GM23338 (cell line): ENCODE results near the gene ERF.

Source experiments
- POLR2AphosphoS5 ChIP-seq: IDR thresholded peaks from 2 replicates; pipeline ENCODE4 v1.6.1; 2016; ENCODE audit warnings: antibody characterized with exemption, low read depth
- TF ChIP-seq, protein P1 (sequence below), 2 experiments: fragments of 200-600 bp in 1 of 2; sonication (generic) in 1 of 2; conservative IDR thresholded peaks; 2 replicates each; pipeline versions ENCODE4 v1.5.1 to v1.6.1; 2016 to 2017; ENCODE audit warnings: antibody characterized with exemption in 2 of 2, low read depth in 2 of 2, mild to moderate bottlenecking in 2 of 2, moderate library complexity in 1 of 2

DNA sequence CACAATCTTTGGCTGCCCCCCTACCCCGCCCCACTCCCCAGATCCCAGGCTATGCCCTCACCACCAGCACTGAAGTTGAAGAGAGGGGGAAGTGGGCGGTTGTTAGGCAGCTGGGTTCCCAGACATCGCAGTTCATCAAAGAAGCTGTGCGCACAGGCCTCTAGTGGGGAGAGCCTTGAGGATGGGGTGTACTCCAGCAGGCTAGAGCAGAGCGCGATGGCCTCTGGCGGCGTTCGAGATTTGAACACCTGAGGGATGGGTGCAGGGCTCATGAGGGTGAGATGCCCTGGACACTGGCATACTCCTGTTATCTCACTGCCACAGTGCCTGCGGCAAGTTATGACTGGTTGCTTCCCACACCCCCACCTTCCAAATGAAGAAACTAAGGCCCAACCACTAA, 22.5 kb downstream of the ERF start:
- TF ChIP-seq, protein P1, sequence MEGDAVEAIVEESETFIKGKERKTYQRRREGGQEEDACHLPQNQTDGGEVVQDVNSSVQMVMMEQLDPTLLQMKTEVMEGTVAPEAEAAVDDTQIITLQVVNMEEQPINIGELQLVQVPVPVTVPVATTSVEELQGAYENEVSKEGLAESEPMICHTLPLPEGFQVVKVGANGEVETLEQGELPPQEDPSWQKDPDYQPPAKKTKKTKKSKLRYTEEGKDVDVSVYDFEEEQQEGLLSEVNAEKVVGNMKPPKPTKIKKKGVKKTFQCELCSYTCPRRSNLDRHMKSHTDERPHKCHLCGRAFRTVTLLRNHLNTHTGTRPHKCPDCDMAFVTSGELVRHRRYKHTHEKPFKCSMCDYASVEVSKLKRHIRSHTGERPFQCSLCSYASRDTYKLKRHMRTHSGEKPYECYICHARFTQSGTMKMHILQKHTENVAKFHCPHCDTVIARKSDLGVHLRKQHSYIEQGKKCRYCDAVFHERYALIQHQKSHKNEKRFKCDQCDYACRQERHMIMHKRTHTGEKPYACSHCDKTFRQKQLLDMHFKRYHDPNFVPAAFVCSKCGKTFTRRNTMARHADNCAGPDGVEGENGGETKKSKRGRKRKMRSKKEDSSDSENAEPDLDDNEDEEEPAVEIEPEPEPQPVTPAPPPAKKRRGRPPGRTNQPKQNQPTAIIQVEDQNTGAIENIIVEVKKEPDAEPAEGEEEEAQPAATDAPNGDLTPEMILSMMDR (conservative IDR thresholded peaks at IDR 0.05; ENCODE audit: low read depth in 2 of 2), result no peak
- no peak for TF ChIP-seq POLR2AphosphoS5
